ENCODE measurements around the gene CETP.
A peak's percentile ranks its signal among the peaks of the same experiment; 100 is the strongest.

Gene CETP

GRCh38 chr16:56961851-56962281 lies at the start of gene CETP:
TSS of gene CETP (plus strand) at chr16:56961950. CDS start at chr16:56961980, 30 bp downstream.
- DNase-seq (ENCODE audit: low read depth in 2 of 2), result no peak

GRCh38 chr16:56912746-56913708 lies 48.7 kb upstream of the CETP start:
- DNase-seq (ENCODE audit: low read depth in 2 of 2), result no peak

GRCh38 chr16:56914896-56915295 lies 46.9 kb upstream of the CETP start:
- no peak for DNase-seq (ENCODE audit: low read depth in 2 of 2)

GRCh38 chr16:56915336-56916119 lies 46.2 kb upstream of the CETP start:
- DNase-seq (ENCODE audit: low read depth in 2 of 2), result no peak

- no peak for DNase-seq (ENCODE audit: low read depth in 2 of 2)
Measured at GRCh38 chr16:56916571-56917403, 45.0 kb upstream of the CETP start.

GRCh38 chr16:56918467-56919012 lies 43.2 kb upstream of the CETP start:
- DNase-seq (ENCODE audit: low read depth in 2 of 2), result no peak

GRCh38 chr16:56919099-56919800 lies 42.5 kb upstream of the CETP start:
- DNase-seq (ENCODE audit: low read depth in 2 of 2), result no peak

GRCh38 chr16:56921571-56921970 lies 40.2 kb upstream of the CETP start:
- DNase-seq (ENCODE audit: low read depth in 2 of 2), result no peak

GRCh38 chr16:56923481-56924091 lies 38.2 kb upstream of the CETP start:
- DNase-seq (ENCODE audit: low read depth in 2 of 2), result no peak

- no peak for DNase-seq (ENCODE audit: low read depth in 2 of 2)
Measured at GRCh38 chr16:56927471-56927870, 34.3 kb upstream of the CETP start.

- no peak for DNase-seq (ENCODE audit: low read depth in 2 of 2)
Measured at GRCh38 chr16:56929639-56930038, 32.1 kb upstream of the CETP start.

GRCh38 chr16:56930486-56931270 lies 31.1 kb upstream of the CETP start:
- DNase-seq (ENCODE audit: low read depth in 2 of 2), result no peak

- peak in 1 of 2 donors; percentile 33 for DNase-seq (ENCODE audit: low read depth in 2 of 2)
Measured at GRCh38 chr16:56931271-56931891, 30.4 kb upstream of the CETP start.

GRCh38 chr16:56931892-56932720 lies 29.6 kb upstream of the CETP start, which contains the start of gene HERPUD1:
TSS of gene HERPUD1 (plus strand) at chr16:56932142. CDS start at chr16:56932245, 103 bp downstream.
- DNase-seq (ENCODE audit: low read depth in 2 of 2), result peak; percentile 98

GRCh38 chr16:56932721-56933619 lies 28.8 kb upstream of the CETP start:
- peak in 1 of 2 donors; percentile 30 for DNase-seq (ENCODE audit: low read depth in 2 of 2)

GRCh38 chr16:56933828-56934598 lies 27.7 kb upstream of the CETP start:
- no peak for DNase-seq (ENCODE audit: low read depth in 2 of 2)
